ENCODE results near the gene PRKN.

PRKN gene

DNA sequence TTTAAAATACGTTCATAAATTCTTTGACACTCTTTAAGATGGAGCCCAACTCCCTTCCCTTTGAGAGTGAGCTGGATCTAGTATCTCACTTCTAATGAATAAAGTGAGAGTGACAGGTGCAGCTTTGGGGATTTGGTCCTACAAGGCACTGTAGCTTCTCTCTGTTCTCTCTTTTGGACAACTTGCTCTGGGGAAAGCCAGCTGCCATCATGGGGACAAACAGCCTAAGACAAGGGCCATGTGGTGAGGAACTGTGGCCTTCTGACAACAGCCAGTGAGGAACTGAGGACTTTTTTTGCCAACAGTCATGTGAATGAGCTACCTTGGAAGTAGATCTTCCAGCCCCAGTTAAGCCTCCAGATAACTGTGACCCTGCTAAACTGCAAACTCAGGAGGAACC lies 1180.9 kb downstream of the PRKN start:
- Histone ChIP-seq H3K27me3 (ENCODE audit: control insufficient read depth in 5 of 5, insufficient read depth in 4 of 5, low read length in 5 of 5) (no peaks in the 10 kb centered on the region), H3K4me3 (ENCODE audit: low read depth in 1 of 5, low read length in 5 of 5) (no peak overlapping the region), H3K27ac (ENCODE audit: low read depth, low read length) (no peak overlapping the region), H3K36me3 (ENCODE audit: control insufficient read depth in 5 of 5, insufficient read depth in 5 of 5, low read length in 5 of 5) (no peaks in the 10 kb centered on the region), H3K9me3 (ENCODE audit: control insufficient read depth in 5 of 5, low read length in 5 of 5) (peaks cover 0 to under 1% (median 0%) of the 10 kb centered on the region in 5 donors), H3K9ac (ENCODE audit: low read length in 5 of 5) (no peak overlapping the region), H3K4me1 (ENCODE audit: control insufficient read depth in 5 of 5, insufficient read depth in 5 of 5, low read length in 5 of 5) (peaks cover 0 to 4% (median 0%) of the 10 kb centered on the region in 5 donors)

DNA sequence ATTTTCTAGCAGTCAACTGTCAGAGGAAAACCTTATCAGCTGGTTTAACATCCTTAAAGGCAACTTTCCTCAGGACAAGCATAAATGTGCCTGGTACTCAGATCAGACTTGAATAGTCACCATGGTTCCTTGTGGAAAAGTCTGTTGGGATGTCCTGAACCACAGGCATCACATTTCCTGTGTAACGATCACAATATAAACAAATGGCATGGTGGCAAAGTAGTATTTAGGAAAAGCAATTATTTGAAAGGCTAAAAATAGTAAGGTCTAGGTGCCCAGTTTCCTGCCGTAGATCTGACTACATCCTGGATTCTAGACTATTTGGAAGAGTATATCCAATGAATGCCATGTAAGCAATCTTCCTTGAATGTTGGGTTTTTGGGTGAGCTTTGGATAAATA lies 1181.8 kb downstream of the PRKN start:
- Histone ChIP-seq H3K27me3 (ENCODE audit: control insufficient read depth in 5 of 5, insufficient read depth in 4 of 5, low read length in 5 of 5) (no peaks in the 10 kb centered on the region), H3K9me3 (ENCODE audit: control insufficient read depth in 5 of 5, low read length in 5 of 5) (no peaks in the 10 kb centered on the region), H3K36me3 (ENCODE audit: control insufficient read depth in 5 of 5, insufficient read depth in 5 of 5, low read length in 5 of 5) (no peaks in the 10 kb centered on the region), H3K4me1 (ENCODE audit: control insufficient read depth in 5 of 5, insufficient read depth in 5 of 5, low read length in 5 of 5) (peaks cover 0 to 4% (median 0%) of the 10 kb centered on the region in 5 donors), H3K9ac (ENCODE audit: low read length in 5 of 5) (no peak overlapping the region), H3K4me3 (ENCODE audit: low read depth in 1 of 5, low read length in 5 of 5) (no peak overlapping the region), H3K27ac (ENCODE audit: low read depth, low read length) (no peak overlapping the region)

- H3K9me3 ChIP-seq (ENCODE audit: control insufficient read depth in 5 of 5, low read length in 5 of 5) = no peaks in the 10 kb centered on the region
- no peak overlapping the region for H3K27ac ChIP-seq (ENCODE audit: low read depth, low read length)
- peaks cover 0 to 4% (median 0%) of the 10 kb centered on the region in 5 donors for H3K4me1 ChIP-seq (ENCODE audit: control insufficient read depth in 5 of 5, insufficient read depth in 5 of 5, low read length in 5 of 5)
- H3K9ac ChIP-seq (ENCODE audit: low read length in 5 of 5) = no peak overlapping the region
- no peaks in the 10 kb centered on the region for H3K36me3 ChIP-seq (ENCODE audit: control insufficient read depth in 5 of 5, insufficient read depth in 5 of 5, low read length in 5 of 5)
- no peak overlapping the region for H3K4me3 ChIP-seq (ENCODE audit: low read depth in 1 of 5, low read length in 5 of 5)
- no peaks in the 10 kb centered on the region for H3K27me3 ChIP-seq (ENCODE audit: control insufficient read depth in 5 of 5, insufficient read depth in 4 of 5, low read length in 5 of 5)
Observed at GRCh38 chr6:161544801-161545480, 1182.6 kb downstream of the PRKN start.

- Histone ChIP-seq H3K4me3 (ENCODE audit: low read depth in 1 of 5, low read length in 5 of 5) (no peak overlapping the region), H3K9ac (ENCODE audit: low read length in 5 of 5) (no peak overlapping the region), H3K9me3 (ENCODE audit: control insufficient read depth in 5 of 5, low read length in 5 of 5) (no peaks in the 10 kb centered on the region), H3K27me3 (ENCODE audit: control insufficient read depth in 5 of 5, insufficient read depth in 4 of 5, low read length in 5 of 5) (no peaks in the 10 kb centered on the region), H3K36me3 (ENCODE audit: control insufficient read depth in 5 of 5, insufficient read depth in 5 of 5, low read length in 5 of 5) (no peaks in the 10 kb centered on the region), H3K27ac (ENCODE audit: low read depth, low read length) (no peak overlapping the region), H3K4me1 (ENCODE audit: control insufficient read depth in 5 of 5, insufficient read depth in 5 of 5, low read length in 5 of 5) (peaks cover 0 to 4% (median 0%) of the 10 kb centered on the region in 5 donors)
Observed at GRCh38 chr6:161543684-161544309, 1183.8 kb downstream of the PRKN start.

DNA sequence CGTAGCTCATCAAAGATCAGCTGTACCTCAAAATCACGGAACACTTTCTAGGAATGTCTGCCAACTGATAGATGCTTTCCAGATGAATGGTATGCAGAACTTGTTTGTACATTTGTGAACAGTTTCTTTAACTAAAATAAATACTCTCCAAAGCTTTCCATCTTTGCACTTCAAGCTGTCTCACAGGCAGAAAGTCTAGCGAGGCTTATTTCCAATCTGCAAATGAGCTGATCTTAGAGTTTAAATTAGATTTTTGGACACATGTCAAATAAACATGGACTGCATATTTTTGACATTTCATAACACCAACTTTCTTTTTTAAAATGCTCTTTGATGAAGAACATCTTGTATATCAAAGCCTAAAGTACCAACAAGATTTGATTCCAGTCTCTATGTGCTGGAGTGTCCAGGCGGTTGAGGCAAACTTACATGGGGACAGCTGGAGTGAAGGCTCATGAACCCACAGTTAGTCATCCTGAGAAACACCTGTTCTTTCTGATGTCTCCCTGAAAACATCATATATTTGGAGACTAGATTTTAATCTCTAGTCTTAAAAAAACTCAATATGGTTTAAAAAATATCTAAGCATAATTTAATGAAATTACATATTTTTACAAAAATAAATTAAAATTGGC lies 1185.1 kb downstream of the PRKN start:
- H3K27ac ChIP-seq (ENCODE audit: low read depth, low read length) = no peak overlapping the region
- H3K4me1 ChIP-seq (ENCODE audit: control insufficient read depth in 5 of 5, insufficient read depth in 5 of 5, low read length in 5 of 5) = peaks cover 0 to 4% (median 0%) of the 10 kb centered on the region in 5 donors
- no peak overlapping the region for H3K4me3 ChIP-seq (ENCODE audit: low read depth in 1 of 5, low read length in 5 of 5)
- no peaks in the 10 kb centered on the region for H3K27me3 ChIP-seq (ENCODE audit: control insufficient read depth in 5 of 5, insufficient read depth in 4 of 5, low read length in 5 of 5)
- H3K36me3 ChIP-seq (ENCODE audit: control insufficient read depth in 5 of 5, insufficient read depth in 5 of 5, low read length in 5 of 5) = no peaks in the 10 kb centered on the region
- no peaks in the 10 kb centered on the region for H3K9me3 ChIP-seq (ENCODE audit: control insufficient read depth in 5 of 5, low read length in 5 of 5)
- H3K9ac ChIP-seq (ENCODE audit: low read length in 5 of 5) = no peak overlapping the region

DNA sequence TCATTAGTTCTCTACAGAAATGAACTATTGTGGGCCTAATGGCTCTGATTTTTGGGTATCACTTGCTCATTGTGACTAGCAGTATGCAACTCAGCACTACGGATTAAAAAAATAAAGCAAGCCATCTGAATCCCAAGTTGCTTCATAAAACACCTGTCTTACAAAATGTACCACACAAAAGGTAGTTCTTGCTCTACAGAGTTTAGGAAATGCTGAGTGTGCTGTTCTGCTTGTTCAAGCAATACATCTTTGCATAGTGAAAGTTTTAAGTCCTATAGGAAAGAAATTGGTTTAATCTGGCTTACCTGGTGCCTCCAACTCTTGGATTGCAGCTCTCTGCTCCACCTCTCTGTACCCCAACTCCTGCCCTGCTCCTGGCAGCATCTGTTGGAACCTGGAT lies 1187.0 kb downstream of the PRKN start:
- peaks cover 0 to under 1% (median 0%) of the 10 kb centered on the region in 5 donors for H3K4me1 ChIP-seq (ENCODE audit: control insufficient read depth in 5 of 5, insufficient read depth in 5 of 5, low read length in 5 of 5)
- H3K4me3 ChIP-seq (ENCODE audit: low read depth in 1 of 5, low read length in 5 of 5) = no peak overlapping the region
- H3K36me3 ChIP-seq (ENCODE audit: control insufficient read depth in 5 of 5, insufficient read depth in 5 of 5, low read length in 5 of 5) = no peaks in the 10 kb centered on the region
- no peaks in the 10 kb centered on the region for H3K27me3 ChIP-seq (ENCODE audit: control insufficient read depth in 5 of 5, insufficient read depth in 4 of 5, low read length in 5 of 5)
- H3K9ac ChIP-seq (ENCODE audit: low read length in 5 of 5) = no peak overlapping the region
- no peak overlapping the region for H3K27ac ChIP-seq (ENCODE audit: low read depth, low read length)
- H3K9me3 ChIP-seq (ENCODE audit: control insufficient read depth in 5 of 5, low read length in 5 of 5) = no peaks in the 10 kb centered on the region

DNA sequence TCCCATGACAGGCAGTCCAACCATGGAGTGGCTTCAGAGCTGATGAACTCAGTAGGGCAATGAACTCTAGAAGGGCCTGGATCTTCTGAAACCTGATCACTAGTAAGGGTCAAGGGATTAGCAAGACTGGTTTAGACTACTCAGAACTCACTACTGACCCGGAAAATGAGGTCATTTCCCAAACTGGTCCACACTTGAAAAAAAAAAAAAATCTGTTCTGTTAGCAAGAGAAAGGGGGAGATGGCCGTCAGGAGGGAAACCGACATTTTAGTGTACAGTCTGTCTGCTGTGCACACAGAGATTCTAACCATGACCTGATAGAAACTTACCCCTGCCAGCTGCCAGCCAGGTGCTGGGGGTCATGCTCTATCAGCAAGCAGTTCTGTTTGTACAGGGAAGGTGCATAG lies 1191.3 kb downstream of the PRKN start:
- Histone ChIP-seq H3K9me3 (ENCODE audit: control insufficient read depth in 5 of 5, low read length in 5 of 5) (no peaks in the 10 kb centered on the region), H3K27ac (ENCODE audit: low read depth, low read length) (no peak overlapping the region), H3K9ac (ENCODE audit: low read length in 5 of 5) (no peak overlapping the region), H3K27me3 (ENCODE audit: control insufficient read depth in 5 of 5, insufficient read depth in 4 of 5, low read length in 5 of 5) (no peaks in the 10 kb centered on the region), H3K36me3 (ENCODE audit: control insufficient read depth in 5 of 5, insufficient read depth in 5 of 5, low read length in 5 of 5) (no peaks in the 10 kb centered on the region), H3K4me1 (ENCODE audit: control insufficient read depth in 5 of 5, insufficient read depth in 5 of 5, low read length in 5 of 5) (no peaks in the 10 kb centered on the region), H3K4me3 (ENCODE audit: low read depth in 1 of 5, low read length in 5 of 5) (no peak overlapping the region)

GRCh38 chr6:161534264-161534873 lies 1193.2 kb downstream of the PRKN start:
- Histone ChIP-seq H3K36me3 (ENCODE audit: control insufficient read depth in 5 of 5, insufficient read depth in 5 of 5, low read length in 5 of 5) (no peaks in the 10 kb centered on the region), H3K9ac (ENCODE audit: low read length in 5 of 5) (no peak overlapping the region), H3K4me1 (ENCODE audit: control insufficient read depth in 5 of 5, insufficient read depth in 5 of 5, low read length in 5 of 5) (no peaks in the 10 kb centered on the region), H3K4me3 (ENCODE audit: low read depth in 1 of 5, low read length in 5 of 5) (no peak overlapping the region), H3K9me3 (ENCODE audit: control insufficient read depth in 5 of 5, low read length in 5 of 5) (no peaks in the 10 kb centered on the region), H3K27ac (ENCODE audit: low read depth, low read length) (no peak overlapping the region), H3K27me3 (ENCODE audit: control insufficient read depth in 5 of 5, insufficient read depth in 4 of 5, low read length in 5 of 5) (no peaks in the 10 kb centered on the region)

GRCh38 chr6:161533266-161533665 lies 1194.3 kb downstream of the PRKN start:
- Histone ChIP-seq H3K27ac (ENCODE audit: low read depth, low read length) (no peak overlapping the region), H3K4me1 (ENCODE audit: control insufficient read depth in 5 of 5, insufficient read depth in 5 of 5, low read length in 5 of 5) (no peaks in the 10 kb centered on the region), H3K9me3 (ENCODE audit: control insufficient read depth in 5 of 5, low read length in 5 of 5) (no peaks in the 10 kb centered on the region)

GRCh38 chr6:161532536-161532935 lies 1195.0 kb downstream of the PRKN start:
- no peak overlapping the region for H3K4me3 ChIP-seq (ENCODE audit: low read depth in 1 of 5, low read length in 5 of 5)
- H3K27ac ChIP-seq (ENCODE audit: low read depth, low read length) = no peak overlapping the region
- no peaks in the 10 kb centered on the region for H3K9me3 ChIP-seq (ENCODE audit: control insufficient read depth in 5 of 5, low read length in 5 of 5)
- no peaks in the 10 kb centered on the region for H3K36me3 ChIP-seq (ENCODE audit: control insufficient read depth in 5 of 5, insufficient read depth in 5 of 5, low read length in 5 of 5)
- no peaks in the 10 kb centered on the region for H3K27me3 ChIP-seq (ENCODE audit: control insufficient read depth in 5 of 5, insufficient read depth in 4 of 5, low read length in 5 of 5)
- no peak overlapping the region for H3K9ac ChIP-seq (ENCODE audit: low read length in 5 of 5)
- no peaks in the 10 kb centered on the region for H3K4me1 ChIP-seq (ENCODE audit: control insufficient read depth in 5 of 5, insufficient read depth in 5 of 5, low read length in 5 of 5)

More at GRCh38 chr6:161533266-161533665, 1194.3 kb downstream of the PRKN start:
- Histone ChIP-seq H3K36me3 (ENCODE audit: control insufficient read depth in 5 of 5, insufficient read depth in 5 of 5, low read length in 5 of 5) (no peaks in the 10 kb centered on the region), H3K9ac (ENCODE audit: low read length in 5 of 5) (no peak overlapping the region), H3K4me3 (ENCODE audit: low read depth in 1 of 5, low read length in 5 of 5) (no peak overlapping the region), H3K27me3 (ENCODE audit: control insufficient read depth in 5 of 5, insufficient read depth in 4 of 5, low read length in 5 of 5) (no peaks in the 10 kb centered on the region)
